ENCODE data around the gene SLC43A2.

DNA sequence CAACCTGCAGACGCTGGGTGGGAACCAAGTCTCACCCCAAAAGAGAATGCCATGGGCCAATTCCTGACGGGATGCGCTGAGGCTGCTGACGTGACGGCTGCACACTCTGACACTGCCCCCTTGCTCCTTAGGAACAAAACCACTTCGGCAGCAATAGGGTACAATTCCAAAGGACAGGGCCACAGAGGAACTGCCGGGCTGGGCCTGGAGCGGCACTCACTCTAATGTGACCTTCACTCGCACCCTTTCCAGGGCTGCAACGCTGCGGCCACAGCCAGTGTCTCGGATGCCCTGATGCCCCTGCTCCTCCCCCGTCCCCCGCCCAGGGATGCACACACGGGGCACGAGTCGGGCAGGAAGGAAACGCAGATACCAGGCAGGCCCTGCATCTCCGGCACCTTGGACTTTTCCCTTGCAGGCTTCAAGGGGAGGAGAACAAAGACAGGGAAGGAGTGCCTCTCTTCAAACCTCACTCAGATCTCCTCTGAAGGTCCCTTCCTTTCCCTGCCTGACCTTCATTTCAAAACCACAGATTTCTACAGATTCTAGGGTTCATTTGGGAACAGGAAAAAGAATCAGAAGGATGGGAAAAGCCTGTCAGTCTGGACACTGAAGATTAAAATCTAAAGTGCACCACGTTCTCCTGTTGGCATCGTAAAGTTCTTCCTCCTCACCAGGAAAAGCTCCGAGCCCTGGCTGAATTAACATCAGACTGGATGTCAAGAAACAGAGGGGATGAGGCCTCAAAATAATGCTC is 68.4 kb downstream of the SLC43A2 start:
- TF ChIP-seq POLR2A (IDR thresholded peaks at IDR 0.05; ENCODE audit: insufficient read depth in 1 of 2, low read depth in 2 of 2, low read length in 2 of 2) (no peak), SRSF9 (IDR thresholded peaks at IDR 0.05; ENCODE audit: borderline replicate concordance, insufficient read depth, low read depth, low read length, poor library complexity, severe bottlenecking) (no peak), ZFP62 (CRISPR knock-in tag; IDR thresholded peaks at IDR 0.05) (no peak), GTF2F1 (IDR thresholded peaks at IDR 0.05; ENCODE audit: low read length) (no peak)
- TF ChIP-seq, protein P1, sequence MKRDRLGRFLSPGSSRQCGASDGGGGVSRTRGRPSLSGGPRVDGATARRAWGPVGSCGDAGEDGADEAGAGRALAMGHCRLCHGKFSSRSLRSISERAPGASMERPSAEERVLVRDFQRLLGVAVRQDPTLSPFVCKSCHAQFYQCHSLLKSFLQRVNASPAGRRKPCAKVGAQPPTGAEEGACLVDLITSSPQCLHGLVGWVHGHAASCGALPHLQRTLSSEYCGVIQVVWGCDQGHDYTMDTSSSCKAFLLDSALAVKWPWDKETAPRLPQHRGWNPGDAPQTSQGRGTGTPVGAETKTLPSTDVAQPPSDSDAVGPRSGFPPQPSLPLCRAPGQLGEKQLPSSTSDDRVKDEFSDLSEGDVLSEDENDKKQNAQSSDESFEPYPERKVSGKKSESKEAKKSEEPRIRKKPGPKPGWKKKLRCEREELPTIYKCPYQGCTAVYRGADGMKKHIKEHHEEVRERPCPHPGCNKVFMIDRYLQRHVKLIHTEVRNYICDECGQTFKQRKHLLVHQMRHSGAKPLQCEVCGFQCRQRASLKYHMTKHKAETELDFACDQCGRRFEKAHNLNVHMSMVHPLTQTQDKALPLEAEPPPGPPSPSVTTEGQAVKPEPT (CRISPR knock-in tag; IDR thresholded peaks at IDR 0.05; ENCODE audit: low read depth) = no peak

All from HepG2 (cell line).